ENCODE data around the gene KRT34.

KRT34 gene

DNA sequence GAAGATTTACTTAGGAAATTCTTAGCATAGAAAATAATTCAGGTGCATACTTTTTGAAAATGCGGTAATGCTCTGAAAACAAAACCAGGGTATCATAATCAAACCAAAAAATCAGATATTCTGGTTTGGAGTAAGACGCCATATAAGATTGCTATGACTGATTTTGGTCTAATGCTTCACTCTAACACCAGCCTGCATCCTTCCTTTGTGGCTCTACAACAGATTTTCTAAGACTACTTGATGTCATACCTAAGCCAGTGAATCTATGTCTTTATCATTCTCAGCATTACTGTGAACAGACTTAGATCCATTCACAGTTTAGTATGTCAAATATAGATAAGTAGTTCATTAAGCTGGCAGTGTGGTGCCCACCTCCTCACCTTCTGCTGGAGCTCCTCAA, 13.1 kb downstream of the KRT34 start:
- no peak for DNase-seq (ENCODE audit: low read depth)
- TF ChIP-seq POLR2A (IDR thresholded peaks at IDR 0.05; ENCODE audit: extremely low read depth, insufficient read length) (no peak), MYC (IDR thresholded peaks at IDR 0.05; ENCODE audit: low read depth, low read length) (no peak)
- H3K4me3 ChIP-seq (ENCODE audit: low read depth, low read length) = no peak overlapping the region

DNA sequence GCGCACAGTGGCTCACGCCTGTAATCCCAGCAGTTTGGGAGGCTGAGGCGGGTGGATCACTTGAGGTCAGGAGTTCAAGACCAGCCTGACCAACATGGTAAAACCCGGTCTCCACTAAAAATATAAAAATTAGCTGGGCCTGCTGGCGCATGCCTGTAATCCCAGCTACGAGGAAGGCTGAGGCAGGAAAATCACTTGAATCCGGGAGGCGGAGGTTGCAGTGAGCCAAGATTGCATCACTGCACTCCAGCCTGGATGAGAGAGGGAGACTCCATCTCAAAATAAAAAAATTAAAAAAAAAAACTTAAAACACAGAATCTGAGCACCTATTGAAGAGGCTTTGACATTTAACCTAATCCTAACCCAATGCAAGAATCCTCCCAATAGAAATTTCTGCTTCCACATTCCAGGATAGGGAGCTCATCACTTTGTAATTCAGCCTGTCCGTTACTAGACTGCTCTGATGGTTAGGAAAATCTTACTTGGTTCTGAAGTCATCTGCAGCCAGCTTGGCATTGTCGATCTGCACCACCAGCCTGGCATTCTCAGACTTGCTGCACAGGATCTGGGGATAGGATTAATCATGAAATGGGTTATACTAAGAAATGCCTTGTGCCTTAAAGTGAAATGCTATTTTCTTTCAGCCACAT, 14.6 kb downstream of the KRT34 start:
- TF ChIP-seq MYC (IDR thresholded peaks at IDR 0.05; ENCODE audit: low read depth, low read length) (no peak), CTCF (IDR thresholded peaks at IDR 0.05; ENCODE audit: low read depth, low read length) (no peak), POLR2A (IDR thresholded peaks at IDR 0.05; ENCODE audit: extremely low read depth, insufficient read length) (no peak), MAX (IDR thresholded peaks at IDR 0.05; ENCODE audit: low read depth, low read length) (no peak)
- DNase-seq (ENCODE audit: low read depth) = no peak
- no peak overlapping the region for H3K4me3 ChIP-seq (ENCODE audit: low read depth, low read length)

DNA sequence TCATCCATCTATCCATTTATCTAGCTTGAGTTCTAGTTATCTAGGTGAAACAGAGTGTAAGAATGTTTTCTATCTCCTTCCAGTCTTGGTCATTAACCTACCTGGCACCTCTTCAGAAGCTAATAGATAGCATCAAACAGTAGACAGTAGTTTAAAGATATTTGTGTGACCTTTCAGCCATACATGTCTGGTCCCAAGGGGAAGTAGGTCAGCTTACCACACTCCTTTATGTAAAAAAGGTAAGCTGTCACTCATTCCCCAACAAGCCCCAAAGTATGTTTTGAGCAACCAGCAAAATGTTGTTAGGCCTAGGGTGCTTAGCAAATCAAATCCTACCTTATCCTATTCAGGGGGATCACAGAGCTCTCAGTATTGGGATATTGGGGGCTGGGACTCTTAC, 16.0 kb downstream of the KRT34 start:
- no peak for DNase-seq (ENCODE audit: low read depth)
- TF ChIP-seq CTCF (IDR thresholded peaks at IDR 0.05; ENCODE audit: low read depth, low read length) = no peak
- no peak for TF ChIP-seq MAX (IDR thresholded peaks at IDR 0.05; ENCODE audit: low read depth, low read length)
- no peak for TF ChIP-seq MYC (IDR thresholded peaks at IDR 0.05; ENCODE audit: low read depth, low read length)
- no peak for TF ChIP-seq POLR2A (IDR thresholded peaks at IDR 0.05; ENCODE audit: extremely low read depth, insufficient read length)
- no peak overlapping the region for H3K4me3 ChIP-seq (ENCODE audit: low read depth, low read length)

DNA sequence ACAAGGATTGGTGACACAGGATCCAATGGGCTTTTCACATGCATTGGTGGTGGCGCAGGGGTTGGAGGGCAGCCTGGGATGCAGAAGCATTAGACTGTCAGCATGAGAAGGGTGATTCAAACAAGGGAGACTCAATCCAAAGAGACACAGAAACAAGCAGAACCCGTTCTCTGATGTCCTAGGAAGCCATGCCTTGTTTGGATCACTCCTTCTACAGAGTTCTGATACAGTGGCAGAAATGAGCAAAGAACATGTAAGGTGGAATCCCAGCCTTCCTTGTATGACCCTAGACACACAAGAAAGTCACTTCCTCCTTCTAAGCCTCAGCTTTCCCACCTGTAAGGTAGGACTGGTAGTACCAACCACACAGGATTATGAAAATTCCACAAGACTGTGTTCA, 18.2 kb downstream of the KRT34 start:
- TF ChIP-seq MAX (IDR thresholded peaks at IDR 0.05; ENCODE audit: low read depth, low read length) = no peak
- no peak for TF ChIP-seq CTCF (IDR thresholded peaks at IDR 0.05; ENCODE audit: low read depth, low read length)
- TF ChIP-seq POLR2A (IDR thresholded peaks at IDR 0.05; ENCODE audit: extremely low read depth, insufficient read length) = no peak
- no peak for TF ChIP-seq MYC (IDR thresholded peaks at IDR 0.05; ENCODE audit: low read depth, low read length)
- no peak for DNase-seq (ENCODE audit: low read depth)
- no peak overlapping the region for H3K4me3 ChIP-seq (ENCODE audit: low read depth, low read length)

DNA sequence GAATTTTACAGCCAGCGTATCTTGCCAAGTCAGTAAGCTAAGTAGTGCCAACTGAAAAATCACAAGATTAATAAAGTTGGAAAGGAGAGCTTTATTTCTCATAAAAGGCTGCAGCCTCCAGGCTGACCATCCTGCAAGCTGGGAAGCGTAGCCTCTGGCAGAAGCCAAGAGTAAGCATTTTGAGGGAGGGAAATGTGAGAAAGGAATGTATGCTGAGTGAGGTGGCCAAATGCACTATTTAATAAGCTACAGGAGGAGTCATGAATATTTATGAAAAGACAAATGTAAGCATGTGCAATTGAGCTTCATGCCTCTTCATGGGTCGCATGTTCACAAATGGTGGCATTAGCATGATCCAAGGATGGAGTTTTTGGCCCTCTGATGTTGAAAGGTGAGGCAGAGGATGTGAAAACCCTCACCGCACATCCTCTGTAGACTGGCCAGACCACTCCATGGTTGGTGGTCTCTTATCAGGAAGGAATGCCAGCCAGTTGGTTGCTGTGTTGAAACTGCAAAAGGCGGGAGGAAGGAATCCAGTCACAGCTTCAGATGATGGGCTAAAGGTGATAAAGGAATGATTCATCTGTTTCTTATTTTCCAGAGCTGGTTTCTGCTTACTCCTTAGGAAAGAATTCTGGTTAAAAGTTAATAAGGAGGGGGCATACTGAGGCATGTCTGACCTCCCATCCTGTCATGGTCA, 21.7 kb downstream of the KRT34 start:
- no peak for DNase-seq (ENCODE audit: low read depth)
- H3K4me3 ChIP-seq (ENCODE audit: low read depth, low read length) = no peak overlapping the region
- TF ChIP-seq MAX (IDR thresholded peaks at IDR 0.05; ENCODE audit: low read depth, low read length) (no peak), POLR2A (IDR thresholded peaks at IDR 0.05; ENCODE audit: extremely low read depth, insufficient read length) (no peak), MYC (IDR thresholded peaks at IDR 0.05; ENCODE audit: low read depth, low read length) (no peak), CTCF (IDR thresholded peaks at IDR 0.05; ENCODE audit: low read depth, low read length) (no peak)

GRCh38 chr17:41354536-41354935, 27.6 kb downstream of the KRT34 start:
- peak; percentile 19 for DNase-seq (ENCODE audit: low read depth)
- no peak for TF ChIP-seq MYC (IDR thresholded peaks at IDR 0.05; ENCODE audit: low read depth, low read length)
- no peak for TF ChIP-seq CTCF (IDR thresholded peaks at IDR 0.05; ENCODE audit: low read depth, low read length)
- TF ChIP-seq POLR2A (IDR thresholded peaks at IDR 0.05; ENCODE audit: extremely low read depth, insufficient read length) = no peak
- TF ChIP-seq MAX (IDR thresholded peaks at IDR 0.05; ENCODE audit: low read depth, low read length) = no peak
- no peak overlapping the region for H3K4me3 ChIP-seq (ENCODE audit: low read depth, low read length)
